OCI-M2 (cell line): ENCODE measurements around the gene RAI14.

Experiments
- DNase-seq: peaks from one replicate; lab custom pipeline; 2025; ENCODE audit not compliant: unreplicated experiment; lab: John Stamatoyannopoulos, UW

The RAI14 gene

GRCh38 chr5:34656001-34656699 is at the start of gene RAI14:
Gene RAI14, plus strand, starts transcription at chr5:34656328. Its CDS starts 30,592 bp downstream, at chr5:34686920.
- DNase-seq: no peak

GRCh38 chr5:34608368-34608767 is 47.8 kb upstream of the RAI14 start:
- no peak for DNase-seq

- DNase-seq: no peak
Observed at GRCh38 chr5:34608859-34609648, 47.1 kb upstream of the RAI14 start.

- no peak for DNase-seq
Observed at GRCh38 chr5:34609951-34610441, 46.1 kb upstream of the RAI14 start.

- DNase-seq: no peak
Observed at GRCh38 chr5:34610546-34610945, 45.6 kb upstream of the RAI14 start.

GRCh38 chr5:34611464-34612415 is 44.4 kb upstream of the RAI14 start:
- DNase-seq: no peak

GRCh38 chr5:34616651-34617050 is 39.5 kb upstream of the RAI14 start:
- DNase-seq: no peak

GRCh38 chr5:34618371-34619065 is 37.6 kb upstream of the RAI14 start:
- DNase-seq: no peak

GRCh38 chr5:34620185-34620584 is 35.9 kb upstream of the RAI14 start:
- DNase-seq: no peak

GRCh38 chr5:34621277-34622097 is 34.6 kb upstream of the RAI14 start:
- DNase-seq: no peak

- DNase-seq: no peak
Observed at GRCh38 chr5:34622098-34622400, 34.1 kb upstream of the RAI14 start.

GRCh38 chr5:34624691-34625090 is 31.4 kb upstream of the RAI14 start:
- DNase-seq: no peak

- DNase-seq: no peak
Observed at GRCh38 chr5:34625246-34625645, 30.9 kb upstream of the RAI14 start.

- no peak for DNase-seq
Observed at GRCh38 chr5:34626036-34626435, 30.1 kb upstream of the RAI14 start.

GRCh38 chr5:34626751-34627150 is 29.4 kb upstream of the RAI14 start:
- DNase-seq: no peak

- no peak for DNase-seq
Observed at GRCh38 chr5:34627794-34628193, 28.3 kb upstream of the RAI14 start.

- no peak for DNase-seq
Observed at GRCh38 chr5:34628373-34628772, 27.8 kb upstream of the RAI14 start.

- no peak for DNase-seq
Observed at GRCh38 chr5:34630596-34630995, 25.5 kb upstream of the RAI14 start.

- no peak for DNase-seq
Observed at GRCh38 chr5:34632807-34633422, 23.2 kb upstream of the RAI14 start.
